Measurements from ENCODE around the gene COL23A1. TPM values are rescaled to one million over a fixed set of nuclear protein-coding genes. Genes with fewer than 3 reads are reported as not detected.
"Not testable (repeated sequence)": the region's sequence is repeated elsewhere in the genome, so short reads cannot be mapped to it uniquely, and the experiment has no call there.

The COL23A1 gene
- total RNA-seq, 1 experiment from 2014 or later: 0.08 TPM

DNA sequence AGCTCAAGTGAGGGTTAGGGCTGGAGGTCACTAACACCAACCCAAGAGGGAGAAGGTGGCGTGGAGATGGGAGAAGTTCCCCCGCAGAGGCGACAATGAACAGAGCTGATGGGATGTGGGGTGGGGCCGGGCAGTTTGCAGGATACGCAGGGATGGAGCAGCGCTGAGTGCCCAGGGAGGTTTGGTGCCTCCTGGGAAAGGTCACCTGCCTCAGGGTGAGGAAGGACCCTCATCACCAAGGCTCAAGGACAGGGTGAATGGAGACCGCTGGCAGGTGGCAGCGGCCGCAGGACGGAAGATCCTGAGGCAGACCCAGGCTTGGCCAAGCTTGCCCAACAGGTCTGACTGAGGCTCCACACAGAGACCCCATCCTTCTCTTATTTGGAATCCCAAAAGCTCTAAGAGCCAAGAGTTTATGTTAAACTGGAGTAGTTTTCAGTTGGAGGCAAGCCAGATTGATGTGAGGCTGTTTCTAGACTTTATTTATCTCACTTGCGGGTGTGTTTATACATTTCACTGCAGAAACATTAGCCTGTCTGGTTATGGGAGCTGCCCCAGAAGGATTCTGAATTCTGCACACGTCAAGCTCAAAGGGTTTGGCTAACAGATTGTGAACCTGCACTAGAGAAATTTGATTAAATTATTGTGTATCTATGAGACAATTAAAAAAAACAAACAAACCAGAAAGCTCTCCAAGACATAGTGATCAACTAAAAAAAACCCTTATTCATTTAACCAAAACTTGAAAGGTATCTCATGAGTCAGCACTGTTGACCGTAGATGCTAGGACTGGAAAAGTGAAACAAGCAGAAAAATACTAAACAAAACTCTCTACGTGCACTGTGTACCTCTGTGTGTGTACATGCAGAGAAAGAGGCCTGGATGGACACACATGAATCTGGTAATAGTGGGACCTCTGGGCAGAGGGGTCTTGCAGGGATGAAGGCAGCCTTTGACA is 211.4 kb downstream of the COL23A1 start:
- peak; percentile 56 for DNase-seq (ENCODE audit: low spot score)

GRCh38 chr5:178377583-178378270 is 212.5 kb downstream of the COL23A1 start:
- DNase-seq (ENCODE audit: low spot score): no peak

DNA sequence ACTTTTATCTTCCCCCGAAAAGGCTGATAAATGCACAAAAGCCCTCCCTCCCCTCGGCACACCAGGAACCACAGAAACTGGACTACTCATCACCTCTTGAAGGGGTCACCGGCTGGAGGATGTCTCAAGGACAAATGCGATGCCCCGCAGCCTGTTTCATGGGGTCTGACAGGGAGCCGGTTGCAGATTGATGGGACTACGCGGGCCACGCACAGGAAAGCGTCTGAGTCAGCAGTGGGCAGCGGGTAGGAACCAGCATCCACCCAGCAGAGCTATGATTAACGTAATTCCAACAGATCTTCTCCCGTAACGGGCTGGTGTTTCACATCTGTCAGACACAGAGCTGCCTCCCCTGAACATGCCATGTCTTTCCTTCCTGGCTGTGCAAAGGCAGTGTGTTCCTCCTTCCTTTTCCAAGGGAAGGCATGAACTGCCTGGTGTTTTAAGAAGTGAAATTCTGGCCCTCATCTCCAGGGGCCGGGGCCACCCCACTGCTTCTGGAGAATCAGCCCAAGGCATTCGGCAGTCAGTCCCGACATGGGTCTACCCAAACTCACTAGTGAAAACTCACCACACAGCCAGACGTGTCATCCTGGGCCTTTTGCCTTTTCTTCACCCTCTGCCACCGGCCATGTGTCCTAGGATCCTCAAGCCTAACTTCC is 213.1 kb downstream of the COL23A1 start:
- DNase-seq (ENCODE audit: low spot score): no peak

DNA sequence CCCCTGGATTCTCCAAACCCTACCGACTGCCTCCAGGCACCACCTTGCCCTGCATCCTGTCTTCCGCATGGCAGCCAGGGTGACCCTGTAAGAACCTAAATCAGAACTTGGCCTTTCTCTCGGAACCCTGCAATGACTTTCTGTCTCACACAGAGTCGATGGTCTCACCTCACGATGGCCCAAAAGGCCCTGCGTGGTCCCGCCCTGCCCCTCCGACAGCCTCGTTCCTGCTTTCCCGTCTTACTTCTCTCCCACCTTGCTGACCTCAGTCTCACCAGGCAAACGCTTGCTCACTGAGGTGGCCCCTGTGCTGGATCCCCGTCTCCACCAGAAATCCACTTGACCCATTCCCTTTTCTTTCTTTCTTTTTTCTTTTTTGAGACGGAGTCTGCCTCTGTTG is 214.8 kb downstream of the COL23A1 start:
- DNase-seq (ENCODE audit: low spot score): no peak

DNA sequence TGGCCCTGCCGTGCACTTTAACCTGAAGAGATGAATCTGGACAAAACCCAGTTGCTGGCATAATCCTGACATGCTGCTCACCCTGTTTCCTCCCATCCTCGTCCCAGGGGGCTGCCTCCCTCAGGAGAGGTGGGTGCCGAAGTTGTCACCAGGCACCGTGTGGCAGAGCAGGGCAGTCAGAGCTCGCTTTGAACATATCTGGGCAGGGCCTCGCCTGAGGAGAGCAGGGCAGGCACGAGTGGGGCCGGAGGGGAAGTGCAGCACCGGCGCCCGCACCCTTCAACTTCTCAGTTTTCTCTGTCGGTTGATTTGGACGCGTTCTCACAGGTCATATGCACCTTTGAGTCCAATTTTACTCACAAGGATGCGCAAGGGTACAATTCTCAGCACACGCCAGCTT is 216.5 kb downstream of the COL23A1 start:
- no peak for DNase-seq (ENCODE audit: low spot score)

DNA sequence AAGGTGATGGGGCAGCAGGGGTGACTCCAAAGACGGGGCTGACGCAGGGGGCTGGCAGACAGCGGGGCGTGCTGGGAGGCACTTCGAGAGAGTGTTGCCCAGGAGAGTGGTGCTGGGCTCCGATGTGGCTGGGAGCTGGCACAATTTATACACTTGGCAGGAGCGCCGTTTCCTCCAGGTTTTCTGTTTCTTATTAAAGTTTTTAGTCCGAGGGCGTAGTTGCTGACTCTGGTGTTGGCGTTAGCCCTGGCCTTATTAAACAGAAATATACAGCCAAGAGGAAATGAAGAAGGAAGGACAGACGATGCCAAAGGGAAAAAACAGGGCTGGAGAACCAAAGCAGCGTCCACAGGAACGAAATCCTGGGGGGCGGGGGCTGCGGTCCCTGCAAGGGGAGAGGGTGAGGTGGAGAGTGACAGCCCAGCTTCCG is 218.0 kb downstream of the COL23A1 start:
- DNase-seq (ENCODE audit: low spot score): no peak

DNA sequence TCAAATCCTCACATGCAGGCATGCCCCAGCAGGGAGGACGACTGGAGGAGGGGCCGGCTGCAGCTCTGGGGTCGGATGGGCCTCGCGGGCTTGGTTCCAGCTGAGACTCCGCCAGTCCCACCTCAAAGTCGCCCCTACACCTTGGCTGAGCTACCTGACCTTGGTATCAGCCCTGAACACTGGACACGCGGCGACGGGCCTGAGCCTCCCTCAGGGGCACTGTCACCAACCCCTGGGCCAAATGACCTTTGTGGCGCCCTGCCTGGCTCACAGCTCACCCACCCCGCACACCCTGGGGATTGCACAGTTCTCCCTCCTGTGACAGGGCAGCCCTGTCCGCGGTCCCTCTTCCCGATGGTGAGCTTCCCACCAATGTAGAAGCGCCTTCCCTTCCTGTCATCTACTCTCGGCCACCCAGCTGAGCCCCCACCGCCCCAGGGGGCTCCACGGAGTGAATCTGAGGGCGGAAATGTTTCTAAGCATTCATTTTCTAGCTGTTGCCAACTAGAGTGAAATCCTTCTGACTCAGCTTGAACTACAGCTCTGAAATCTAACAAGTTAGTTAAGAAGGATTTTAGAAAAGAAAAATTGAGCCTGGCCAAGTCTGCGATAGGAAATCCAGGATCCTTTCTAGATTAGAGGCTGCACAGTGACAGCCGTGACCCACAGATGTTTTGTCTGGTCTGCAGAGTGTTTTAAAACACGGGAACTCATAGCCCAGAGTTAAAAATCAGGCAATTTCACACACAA is 218.7 kb downstream of the COL23A1 start:
- DNase-seq (ENCODE audit: low spot score): no peak

DNA sequence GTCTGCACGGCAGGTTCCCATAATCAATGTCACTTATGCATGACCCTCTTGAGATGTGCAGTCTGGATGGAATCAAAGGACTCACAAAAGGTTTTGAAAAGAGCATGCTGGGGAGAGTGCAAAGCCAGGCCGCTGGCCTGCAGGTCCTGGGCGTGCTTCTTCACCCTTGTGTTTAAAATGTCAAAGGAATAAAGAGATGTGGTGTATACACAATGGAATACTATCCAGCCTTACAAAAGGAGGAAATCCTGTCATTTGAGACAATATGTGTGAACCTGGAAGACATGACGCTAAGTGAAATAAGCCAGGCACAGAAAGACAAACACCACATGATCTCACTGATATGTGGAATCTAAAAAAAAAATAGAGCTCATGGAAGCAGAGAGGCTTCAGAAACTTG is 220.1 kb downstream of the COL23A1 start:
- no peak for DNase-seq (ENCODE audit: low spot score)

- DNase-seq (ENCODE audit: low spot score): not testable (repeated sequence)
Observed at GRCh38 chr5:178369469-178369868, 220.7 kb downstream of the COL23A1 start.

- DNase-seq (ENCODE audit: low spot score): no peak
Observed at GRCh38 chr5:178368716-178369300, 221.4 kb downstream of the COL23A1 start.

DNA sequence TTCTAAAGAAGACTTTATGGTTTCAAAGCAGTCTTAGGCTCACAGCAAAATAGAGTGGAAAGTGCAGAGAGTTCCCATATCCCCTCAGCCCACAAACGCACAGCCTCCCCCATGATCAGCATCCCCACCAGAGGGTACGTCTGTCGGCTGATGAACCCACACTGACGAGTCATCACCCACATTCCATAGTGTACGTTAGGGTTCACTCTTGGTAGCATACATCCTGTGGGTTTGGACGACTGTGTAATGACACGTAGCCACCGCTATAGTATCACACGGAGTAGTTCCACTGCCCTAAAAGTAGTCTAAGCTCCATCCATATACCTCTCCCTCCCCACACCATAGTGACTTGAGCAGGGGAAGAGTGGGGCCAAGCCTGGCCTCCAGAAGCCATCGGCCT is 221.9 kb downstream of the COL23A1 start:
- no peak for DNase-seq (ENCODE audit: low spot score)

DNA sequence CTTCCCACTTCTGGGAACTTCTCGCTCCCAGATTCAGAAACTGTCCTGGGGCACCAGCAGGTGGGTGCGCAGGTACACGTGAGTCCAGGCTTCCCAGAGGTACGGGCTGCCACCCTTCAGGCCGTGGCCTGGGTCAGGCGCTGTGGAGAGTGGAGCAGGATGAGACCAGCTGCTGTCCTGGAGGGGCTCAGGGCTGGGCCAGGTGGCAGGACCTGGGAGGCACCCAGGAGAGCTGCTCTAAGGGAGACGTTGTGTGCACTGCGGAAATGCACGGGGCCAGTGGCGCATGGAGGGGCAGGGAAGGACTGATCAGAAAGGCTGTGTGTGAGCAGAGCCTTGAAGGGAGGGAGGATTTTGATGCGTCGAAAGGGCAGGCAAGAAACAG is 222.5 kb downstream of the COL23A1 start:
- no peak for DNase-seq (ENCODE audit: low spot score)

- DNase-seq (ENCODE audit: low spot score): no peak
Observed at GRCh38 chr5:178366998-178367735, 223.0 kb downstream of the COL23A1 start.

GRCh38 chr5:178365501-178366440 is 224.4 kb downstream of the COL23A1 start:
- DNase-seq (ENCODE audit: low spot score): no peak

GRCh38 chr5:178364326-178364675 is 225.9 kb downstream of the COL23A1 start:
- DNase-seq (ENCODE audit: low spot score): no peak

DNA sequence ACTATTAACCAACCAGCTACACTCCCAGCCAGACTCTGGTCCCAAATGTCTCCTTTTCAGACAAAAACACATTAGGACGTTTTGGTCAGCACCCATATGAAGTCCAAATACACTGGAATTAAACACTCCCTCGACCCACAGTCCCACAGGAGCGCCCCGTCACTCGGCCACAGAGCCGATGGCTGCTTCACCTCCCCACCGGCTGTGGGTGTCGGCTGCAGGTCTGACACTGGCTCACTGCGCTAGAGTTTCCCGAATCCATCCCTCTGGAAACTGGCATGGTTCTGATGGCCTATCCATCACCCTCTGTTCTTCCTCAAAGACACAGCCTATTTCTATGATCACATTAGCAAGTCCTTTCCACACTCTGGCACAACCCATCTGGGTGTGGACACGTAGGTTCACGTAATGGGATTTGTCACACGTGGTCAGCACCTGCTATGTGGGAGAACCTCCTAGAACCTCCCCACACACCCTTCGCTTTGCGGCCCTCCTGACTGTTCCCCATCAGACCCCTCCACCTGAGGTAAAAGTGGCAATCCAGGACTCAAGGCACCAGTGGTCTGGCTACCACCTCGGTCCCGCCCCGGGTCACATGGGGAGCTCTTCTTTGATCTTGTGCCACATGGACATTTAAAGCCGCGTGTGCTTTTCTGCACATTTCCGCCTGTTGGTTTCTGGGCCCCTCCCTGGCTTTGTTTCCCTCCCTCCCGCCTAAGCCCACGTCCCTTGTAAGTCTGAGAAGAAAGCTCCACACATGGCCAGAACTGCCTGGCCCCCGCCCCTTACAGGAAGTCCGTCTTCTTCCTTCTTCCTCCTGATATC is 226.5 kb downstream of the COL23A1 start:
- no peak for DNase-seq (ENCODE audit: low spot score)

DNA sequence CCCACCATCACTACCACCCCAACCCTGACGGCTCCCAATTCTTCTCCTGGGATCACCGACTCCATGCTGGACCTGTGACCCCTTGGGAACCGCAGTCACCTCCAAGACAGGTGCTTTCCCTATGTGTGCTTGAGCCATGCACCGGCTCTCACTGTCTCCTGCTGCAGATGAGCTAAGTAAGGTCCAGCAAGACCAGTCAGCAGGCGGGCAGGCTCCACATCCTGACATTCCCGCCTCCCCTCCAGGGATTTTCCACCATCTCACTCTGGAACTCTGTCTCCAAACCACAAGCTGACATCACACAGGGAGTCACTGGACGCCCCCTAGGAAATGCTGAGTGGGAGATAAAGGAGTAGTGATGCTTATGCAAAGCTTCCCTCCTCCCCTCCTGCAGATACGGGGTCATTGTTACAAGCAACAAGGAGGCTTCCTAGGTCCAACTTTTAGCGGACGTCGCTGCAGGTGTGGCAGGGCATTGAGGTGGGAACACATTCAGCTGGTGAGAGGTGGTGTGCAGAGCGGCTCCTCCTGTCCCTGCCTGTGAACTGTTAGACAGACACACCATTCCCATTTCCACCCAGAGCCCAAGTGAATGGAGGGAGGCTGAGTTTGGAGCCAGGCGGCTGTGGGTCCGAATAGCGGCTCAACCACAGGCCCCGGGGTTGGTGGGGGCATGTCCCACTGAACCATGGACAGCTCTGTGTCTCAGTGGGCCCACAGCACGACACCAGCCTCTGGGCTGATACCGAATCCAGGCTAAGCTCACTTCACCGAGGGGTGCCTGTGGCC is 228.3 kb downstream of the COL23A1 start:
- DNase-seq (ENCODE audit: low spot score): peak; percentile 33

- DNase-seq (ENCODE audit: low spot score): no peak
Observed at GRCh38 chr5:178360926-178361235, 229.3 kb downstream of the COL23A1 start.
